Astrocyte (in vitro differentiated cells and primary cell): ENCODE data around the gene SMARCC2. TPM values are rescaled to one million over a fixed set of nuclear protein-coding genes. Genes with fewer than 3 reads are reported as not detected.

Experiments used
- DNase-seq: peaks from one replicate; pipeline ENCODE4 v3.0.0-alpha.2; 2010; ENCODE audit warnings: low read depth
- FAIRE-seq: peaks from 2 replicates; lab custom pipeline; 2011; peaks lifted over from hg19 to GRCh38; lab: Jason Lieb, UNC
- H2AFZ ChIP-seq: 2 replicates; pipeline ENCODE4 v1.6.0; 2012; ENCODE audit warnings: low read depth, low read length, inconsistent platforms
- H3K27ac ChIP-seq: 2 replicates; pipeline ENCODE4 v1.5.1; 2011; ENCODE audit warnings: low read depth, low read length, inconsistent platforms
- H3K27me3 ChIP-seq: 2 replicates; pipeline ENCODE4 v1.6.0; 2011; ENCODE audit warnings: low read length, inconsistent platforms; ENCODE audit not compliant: insufficient read depth
- H3K36me3 ChIP-seq: 2 replicates; pipeline ENCODE4 v1.5.1; 2011; ENCODE audit warnings: low read length, inconsistent platforms; ENCODE audit not compliant: insufficient read depth
- H3K4me1 ChIP-seq: 2 replicates; pipeline ENCODE4 v1.5.1; 2011; ENCODE audit warnings: low read length, inconsistent platforms; ENCODE audit not compliant: insufficient read depth
- H3K4me2 ChIP-seq: 2 replicates; pipeline ENCODE4 v1.6.0; 2012; ENCODE audit warnings: low read length, inconsistent platforms
- H3K4me3 ChIP-seq: 2 replicates; pipeline ENCODE4 v1.5.1; 2011; ENCODE audit warnings: low read depth, mild to moderate bottlenecking, low read length, inconsistent platforms; ENCODE audit not compliant: insufficient read depth
- H3K79me2 ChIP-seq: 2 replicates; pipeline ENCODE4 v1.6.0; 2012; ENCODE audit warnings: mild to moderate bottlenecking, low read length, inconsistent platforms; ENCODE audit not compliant: insufficient read depth
- H3K9ac ChIP-seq: 2 replicates; pipeline ENCODE4 v1.6.0; 2012; ENCODE audit warnings: mild to moderate bottlenecking, low read length, inconsistent platforms
- H3K9me3 ChIP-seq: 2 replicates; pipeline ENCODE4 v1.5.1; 2012; ENCODE audit warnings: low read depth, mild to moderate bottlenecking, low read length, inconsistent platforms; ENCODE audit not compliant: insufficient read depth
- H4K20me1 ChIP-seq: 2 replicates; pipeline ENCODE4 v1.6.0; 2012; ENCODE audit warnings: low read length, inconsistent platforms; ENCODE audit not compliant: insufficient read depth
- H3K27ac Mint-ChIP-seq: one replicate; pipeline ENCODE4 v1.8.0; 2021; ENCODE audit warnings: mild to moderate bottlenecking, mixed read lengths; ENCODE audit not compliant: unreplicated experiment
- H3K27me3 Mint-ChIP-seq: one replicate; pipeline ENCODE4 v1.8.0; 2021; ENCODE audit warnings: low read depth, mixed read lengths; ENCODE audit not compliant: unreplicated experiment
- H3K36me3 Mint-ChIP-seq: one replicate; pipeline ENCODE4 v1.8.0; 2021; ENCODE audit warnings: low read depth, mixed read lengths; ENCODE audit not compliant: unreplicated experiment
- H3K4me1 Mint-ChIP-seq: one replicate; pipeline ENCODE4 v1.8.0; 2021; ENCODE audit warnings: low read depth, mixed read lengths; ENCODE audit not compliant: unreplicated experiment
- H3K4me3 Mint-ChIP-seq: one replicate; pipeline ENCODE4 v1.8.0; 2021; ENCODE audit warnings: mild to moderate bottlenecking, moderate library complexity, mixed read lengths; ENCODE audit not compliant: unreplicated experiment
- H3K9me3 Mint-ChIP-seq: one replicate; pipeline ENCODE4 v1.8.0; 2021; ENCODE audit warnings: mild to moderate bottlenecking, mixed read lengths; ENCODE audit not compliant: unreplicated experiment
- EZH2 ChIP-seq: IDR thresholded peaks from 2 replicates; pipeline ENCODE4 v1.6.1; 2012; ENCODE audit warnings: mild to moderate bottlenecking, low read length, inconsistent platforms; ENCODE audit not compliant: insufficient read depth
- total RNA-seq: library from RNA; stranded (reverse); gene quantifications from 2 replicates; pipeline ENCODE4 v1.2.1, GENCODE V29; 2021
- TF ChIP-seq, protein P1 (sequence below): IDR thresholded peaks from 2 replicates; pipeline ENCODE4 v1.5.1; 2011; ENCODE audit warnings: low read depth, mild to moderate bottlenecking, inconsistent platforms, low read length, moderate library complexity; ENCODE audit not compliant: insufficient read depth

SMARCC2 gene
- total RNA-seq, 1 donor from 2014 or later: 57.6 TPM

- no peak for FAIRE-seq
- H3K9me3 Mint-ChIP-seq: no peaks in the 10 kb centered on the region
Observed at GRCh38 chr12:56127485-56127887, 61.8 kb downstream of the SMARCC2 start.

DNA sequence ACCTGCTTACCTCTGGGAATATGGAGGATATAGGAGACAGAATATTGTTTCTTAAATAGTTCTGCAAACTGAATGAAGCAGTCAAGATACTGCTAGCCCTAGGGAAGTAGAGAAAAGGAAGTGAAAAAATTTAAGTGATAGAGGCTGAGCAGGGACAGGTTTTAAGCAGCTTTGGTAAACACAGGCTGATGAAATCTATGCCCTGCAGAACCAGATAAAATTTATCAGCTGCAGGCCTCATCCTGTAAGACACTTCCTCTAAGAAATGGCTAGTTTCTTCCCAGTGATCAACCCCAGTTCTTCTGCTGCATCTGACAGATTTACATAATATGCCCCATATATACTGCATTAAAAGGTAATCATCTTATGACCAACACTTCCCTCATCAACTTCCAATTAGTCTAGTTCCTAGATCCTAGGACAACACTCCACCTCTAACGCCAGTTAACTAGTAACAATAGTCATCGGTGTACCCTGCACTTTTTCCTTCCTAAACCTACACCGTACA is 62.5 kb downstream of the SMARCC2 start:
- H3K4me3 Mint-ChIP-seq: peak overlapping the region; percentile 98
- Histone ChIP-seq H3K79me2 (peaks cover 43% of the 10 kb centered on the region), H2AFZ (no peak overlapping the region), H3K9ac (peak overlapping the region; percentile 74), H3K27me3 (no peaks in the 10 kb centered on the region), H3K4me1 (peaks cover 13% of the 10 kb centered on the region), H3K27ac (peak overlapping the region; percentile 59), H4K20me1 (peaks cover 18% of the 10 kb centered on the region), H3K4me3 (peak overlapping the region; percentile 66), H3K4me2 (peak overlapping the region; percentile 90), H3K9me3 (no peaks in the 10 kb centered on the region), H3K36me3 (peaks cover 10% of the 10 kb centered on the region)
- peaks cover 22% of the 10 kb centered on the region for H3K4me1 Mint-ChIP-seq
- H3K27me3 Mint-ChIP-seq: no peaks in the 10 kb centered on the region
- no peaks in the 10 kb centered on the region for H3K9me3 Mint-ChIP-seq
- FAIRE-seq (no peak), DNase-seq (no peak)
- peak overlapping the region; percentile 48 for H3K27ac Mint-ChIP-seq
- TF ChIP-seq, protein P1, sequence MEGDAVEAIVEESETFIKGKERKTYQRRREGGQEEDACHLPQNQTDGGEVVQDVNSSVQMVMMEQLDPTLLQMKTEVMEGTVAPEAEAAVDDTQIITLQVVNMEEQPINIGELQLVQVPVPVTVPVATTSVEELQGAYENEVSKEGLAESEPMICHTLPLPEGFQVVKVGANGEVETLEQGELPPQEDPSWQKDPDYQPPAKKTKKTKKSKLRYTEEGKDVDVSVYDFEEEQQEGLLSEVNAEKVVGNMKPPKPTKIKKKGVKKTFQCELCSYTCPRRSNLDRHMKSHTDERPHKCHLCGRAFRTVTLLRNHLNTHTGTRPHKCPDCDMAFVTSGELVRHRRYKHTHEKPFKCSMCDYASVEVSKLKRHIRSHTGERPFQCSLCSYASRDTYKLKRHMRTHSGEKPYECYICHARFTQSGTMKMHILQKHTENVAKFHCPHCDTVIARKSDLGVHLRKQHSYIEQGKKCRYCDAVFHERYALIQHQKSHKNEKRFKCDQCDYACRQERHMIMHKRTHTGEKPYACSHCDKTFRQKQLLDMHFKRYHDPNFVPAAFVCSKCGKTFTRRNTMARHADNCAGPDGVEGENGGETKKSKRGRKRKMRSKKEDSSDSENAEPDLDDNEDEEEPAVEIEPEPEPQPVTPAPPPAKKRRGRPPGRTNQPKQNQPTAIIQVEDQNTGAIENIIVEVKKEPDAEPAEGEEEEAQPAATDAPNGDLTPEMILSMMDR: no peak
- TF ChIP-seq EZH2: no peak
- H3K36me3 Mint-ChIP-seq: peaks cover 2% of the 10 kb centered on the region

More at GRCh38 chr12:56127485-56127887, 61.8 kb downstream of the SMARCC2 start:
- peak overlapping the region; percentile 28 for H2AFZ ChIP-seq
- H3K9me3 ChIP-seq: no peaks in the 10 kb centered on the region
- H3K4me3 Mint-ChIP-seq: peak overlapping the region; percentile 98
- peak overlapping the region; percentile 90 for H3K4me2 ChIP-seq
- H3K4me3 ChIP-seq: peak overlapping the region; percentile 66
- peaks cover 19% of the 10 kb centered on the region for H4K20me1 ChIP-seq
- no peaks in the 10 kb centered on the region for H3K27me3 ChIP-seq
- TF ChIP-seq, protein P1: no peak
- no peak for TF ChIP-seq EZH2
- DNase-seq: no peak
- peak overlapping the region; percentile 59 for H3K27ac ChIP-seq
- H3K9ac ChIP-seq: peak overlapping the region; percentile 74
- H3K4me1 Mint-ChIP-seq: peaks cover 22% of the 10 kb centered on the region
- peaks cover 49% of the 10 kb centered on the region for H3K79me2 ChIP-seq
- peak overlapping the region; percentile 97 for H3K27ac Mint-ChIP-seq
- H3K36me3 ChIP-seq: peaks cover 10% of the 10 kb centered on the region
- H3K36me3 Mint-ChIP-seq: peaks cover 8% of the 10 kb centered on the region
- H3K4me1 ChIP-seq: peaks cover 13% of the 10 kb centered on the region
- H3K27me3 Mint-ChIP-seq: no peaks in the 10 kb centered on the region

GRCh38 chr12:56124133-56124532 is 65.2 kb downstream of the SMARCC2 start:
- Histone ChIP-seq H3K4me3 (no peak overlapping the region), H3K27ac (no peak overlapping the region), H2AFZ (no peak overlapping the region), H4K20me1 (no peaks in the 10 kb centered on the region), H3K79me2 (peaks cover 25% of the 10 kb centered on the region), H3K4me1 (peaks cover 20% of the 10 kb centered on the region), H3K36me3 (peaks cover 2% of the 10 kb centered on the region), H3K27me3 (no peaks in the 10 kb centered on the region), H3K4me2 (no peak overlapping the region), H3K9me3 (no peaks in the 10 kb centered on the region), H3K9ac (no peak overlapping the region)
- no peak for DNase-seq
- Mint-ChIP-seq H3K27me3 (no peaks in the 10 kb centered on the region), H3K36me3 (peaks cover 8% of the 10 kb centered on the region), H3K4me3 (peak overlapping the region; percentile 6), H3K27ac (peak overlapping the region; percentile 20), H3K4me1 (peaks cover 26% of the 10 kb centered on the region), H3K9me3 (no peaks in the 10 kb centered on the region)
- TF ChIP-seq, protein P1: no peak
- TF ChIP-seq EZH2: no peak
- no peak for FAIRE-seq
